Measurements from ENCODE around the gene ITFG1. TPM values are rescaled to one million over a fixed set of nuclear protein-coding genes. Genes with fewer than 3 reads are reported as not detected.

ITFG1 gene
- polyA plus RNA-seq, 6 donors from 2014 or later = 18.6 to 39.0 (median 28.5) TPM

Other genes starting within 250 kb of the ITFG1 start
- 10 to 100 TPM; 47.0 to 67.9 (median 56.1) TPM for gene PHKB, start 268 bp upstream of the ITFG1 start, polyA plus RNA-seq (ENCODE audit: low read depth in 6 of 6)

All from naive B cell (primary cell).